ENCODE data around the gene ST6GALNAC2.

Gene ST6GALNAC2

DNA sequence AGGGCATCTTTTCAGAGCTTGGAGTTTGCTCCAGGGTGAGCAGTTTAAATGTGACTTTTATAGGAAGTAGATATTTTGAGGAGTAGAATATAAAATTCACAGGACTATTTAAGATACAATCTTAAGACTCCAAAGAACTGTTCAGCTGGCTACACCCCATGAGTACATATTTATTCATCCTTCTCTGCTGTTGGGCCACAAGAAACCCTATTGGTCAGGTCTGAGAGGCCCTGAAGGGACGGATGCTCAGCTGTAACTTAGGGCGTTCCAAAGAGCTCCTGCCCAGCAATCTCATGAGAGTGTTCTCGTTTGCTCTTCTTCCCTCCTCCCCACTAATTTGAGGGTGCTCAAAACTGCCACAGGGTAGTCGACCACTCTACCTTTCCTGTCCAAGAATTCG is 7.3 kb downstream of the ST6GALNAC2 start (continued):
- TF ChIP-seq, protein P1, sequence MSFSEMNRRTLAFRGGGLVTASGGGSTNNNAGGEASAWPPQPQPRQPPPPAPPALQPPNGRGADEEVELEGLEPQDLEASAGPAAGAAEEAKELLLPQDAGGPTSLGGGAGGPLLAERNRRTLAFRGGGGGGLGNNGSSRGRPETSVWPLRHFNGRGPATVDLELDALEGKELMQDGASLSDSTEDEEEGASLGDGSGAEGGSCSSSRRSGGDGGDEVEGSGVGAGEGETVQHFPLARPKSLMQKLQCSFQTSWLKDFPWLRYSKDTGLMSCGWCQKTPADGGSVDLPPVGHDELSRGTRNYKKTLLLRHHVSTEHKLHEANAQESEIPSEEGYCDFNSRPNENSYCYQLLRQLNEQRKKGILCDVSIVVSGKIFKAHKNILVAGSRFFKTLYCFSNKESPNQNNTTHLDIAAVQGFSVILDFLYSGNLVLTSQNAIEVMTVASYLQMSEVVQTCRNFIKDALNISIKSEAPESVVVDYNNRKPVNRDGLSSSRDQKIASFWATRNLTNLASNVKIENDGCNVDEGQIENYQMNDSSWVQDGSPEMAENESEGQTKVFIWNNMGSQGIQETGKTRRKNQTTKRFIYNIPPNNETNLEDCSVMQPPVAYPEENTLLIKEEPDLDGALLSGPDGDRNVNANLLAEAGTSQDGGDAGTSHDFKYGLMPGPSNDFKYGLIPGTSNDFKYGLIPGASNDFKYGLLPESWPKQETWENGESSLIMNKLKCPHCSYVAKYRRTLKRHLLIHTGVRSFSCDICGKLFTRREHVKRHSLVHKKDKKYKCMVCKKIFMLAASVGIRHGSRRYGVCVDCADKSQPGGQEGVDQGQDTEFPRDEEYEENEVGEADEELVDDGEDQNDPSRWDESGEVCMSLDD (tag by site-specific recombination; IDR thresholded peaks at IDR 0.05), result no peak
- TF ChIP-seq ZNF555 (tag by site-specific recombination; conservative IDR thresholded peaks at IDR 0.05), result no peak
- TF ChIP-seq ZNF10 (tag by site-specific recombination; IDR thresholded peaks at IDR 0.05), result no peak
- TF ChIP-seq, protein P2, sequence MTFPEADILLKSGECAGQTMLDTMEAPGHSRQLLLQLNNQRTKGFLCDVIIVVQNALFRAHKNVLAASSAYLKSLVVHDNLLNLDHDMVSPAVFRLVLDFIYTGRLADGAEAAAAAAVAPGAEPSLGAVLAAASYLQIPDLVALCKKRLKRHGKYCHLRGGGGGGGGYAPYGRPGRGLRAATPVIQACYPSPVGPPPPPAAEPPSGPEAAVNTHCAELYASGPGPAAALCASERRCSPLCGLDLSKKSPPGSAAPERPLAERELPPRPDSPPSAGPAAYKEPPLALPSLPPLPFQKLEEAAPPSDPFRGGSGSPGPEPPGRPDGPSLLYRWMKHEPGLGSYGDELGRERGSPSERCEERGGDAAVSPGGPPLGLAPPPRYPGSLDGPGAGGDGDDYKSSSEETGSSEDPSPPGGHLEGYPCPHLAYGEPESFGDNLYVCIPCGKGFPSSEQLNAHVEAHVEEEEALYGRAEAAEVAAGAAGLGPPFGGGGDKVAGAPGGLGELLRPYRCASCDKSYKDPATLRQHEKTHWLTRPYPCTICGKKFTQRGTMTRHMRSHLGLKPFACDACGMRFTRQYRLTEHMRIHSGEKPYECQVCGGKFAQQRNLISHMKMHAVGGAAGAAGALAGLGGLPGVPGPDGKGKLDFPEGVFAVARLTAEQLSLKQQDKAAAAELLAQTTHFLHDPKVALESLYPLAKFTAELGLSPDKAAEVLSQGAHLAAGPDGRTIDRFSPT (tag by site-specific recombination; IDR thresholded peaks at IDR 0.05), result no peak
- TF ChIP-seq, protein P3, sequence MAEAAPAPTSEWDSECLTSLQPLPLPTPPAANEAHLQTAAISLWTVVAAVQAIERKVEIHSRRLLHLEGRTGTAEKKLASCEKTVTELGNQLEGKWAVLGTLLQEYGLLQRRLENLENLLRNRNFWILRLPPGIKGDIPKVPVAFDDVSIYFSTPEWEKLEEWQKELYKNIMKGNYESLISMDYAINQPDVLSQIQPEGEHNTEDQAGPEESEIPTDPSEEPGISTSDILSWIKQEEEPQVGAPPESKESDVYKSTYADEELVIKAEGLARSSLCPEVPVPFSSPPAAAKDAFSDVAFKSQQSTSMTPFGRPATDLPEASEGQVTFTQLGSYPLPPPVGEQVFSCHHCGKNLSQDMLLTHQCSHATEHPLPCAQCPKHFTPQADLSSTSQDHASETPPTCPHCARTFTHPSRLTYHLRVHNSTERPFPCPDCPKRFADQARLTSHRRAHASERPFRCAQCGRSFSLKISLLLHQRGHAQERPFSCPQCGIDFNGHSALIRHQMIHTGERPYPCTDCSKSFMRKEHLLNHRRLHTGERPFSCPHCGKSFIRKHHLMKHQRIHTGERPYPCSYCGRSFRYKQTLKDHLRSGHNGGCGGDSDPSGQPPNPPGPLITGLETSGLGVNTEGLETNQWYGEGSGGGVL (tag by site-specific recombination; IDR thresholded peaks at IDR 0.05), result no peak

- TF ChIP-seq GFI1B (tag by site-specific recombination; IDR thresholded peaks at IDR 0.05) (no peak), KLF9 (tag by site-specific recombination; IDR thresholded peaks at IDR 0.05; ENCODE audit: low read depth) (no peak), ZNF239 (tag by site-specific recombination; IDR thresholded peaks at IDR 0.05) (no peak), ZNF132 (tag by site-specific recombination; IDR thresholded peaks at IDR 0.05; ENCODE audit: borderline replicate concordance) (no peak), ZNF600 (tag by site-specific recombination; IDR thresholded peaks at IDR 0.05) (peak; percentile 74), ZIC2 (tag by site-specific recombination; IDR thresholded peaks at IDR 0.05) (no peak)
- TF ChIP-seq, protein P4, sequence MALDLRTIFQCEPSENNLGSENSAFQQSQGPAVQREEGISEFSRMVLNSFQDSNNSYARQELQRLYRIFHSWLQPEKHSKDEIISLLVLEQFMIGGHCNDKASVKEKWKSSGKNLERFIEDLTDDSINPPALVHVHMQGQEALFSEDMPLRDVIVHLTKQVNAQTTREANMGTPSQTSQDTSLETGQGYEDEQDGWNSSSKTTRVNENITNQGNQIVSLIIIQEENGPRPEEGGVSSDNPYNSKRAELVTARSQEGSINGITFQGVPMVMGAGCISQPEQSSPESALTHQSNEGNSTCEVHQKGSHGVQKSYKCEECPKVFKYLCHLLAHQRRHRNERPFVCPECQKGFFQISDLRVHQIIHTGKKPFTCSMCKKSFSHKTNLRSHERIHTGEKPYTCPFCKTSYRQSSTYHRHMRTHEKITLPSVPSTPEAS (tag by site-specific recombination; IDR thresholded peaks at IDR 0.05), result no peak
- Histone ChIP-seq H3K4me3 (ENCODE audit: low read depth, low read length) (no peak overlapping the region), H3K36me3 (ENCODE audit: control insufficient read depth in 2 of 2, insufficient read depth in 1 of 2, low read length in 2 of 2) (no peaks in the 10 kb centered on the region), H3K27ac (ENCODE audit: extremely low read depth, low read depth, low read length) (no peak overlapping the region), H3K4me1 (ENCODE audit: control insufficient read depth, insufficient read depth, low read length) (no peaks in the 10 kb centered on the region; the same call in 1 of the 2 replicates), H3K9me3 (ENCODE audit: control insufficient read depth, insufficient read depth, low read depth, low read length) (no peaks in the 10 kb centered on the region)
- ChIA-PET CTCF (interaction anchor here (0.5 to 1.7 kb wide), 4 partner anchors 17 to 795 kb away, joined by 3 to 9 read pairs (median 4); no protein-coding TSS in a partner anchor), POLR2A (interaction anchor here (1.5 kb wide), 1 partner anchor 10 kb away, joined by 5 read pairs; no protein-coding TSS in a partner anchor)
These were observed 7.8 kb downstream of the ST6GALNAC2 start for GRCh38 chr17:76577876-76578275.

- TF ChIP-seq ZFHX2 (tag by site-specific recombination; conservative IDR thresholded peaks at IDR 0.05), result peak; percentile 60
- no peak for TF ChIP-seq HOXC10 (CRISPR knock-in tag; IDR thresholded peaks at IDR 0.05)
- peak; percentile 88; the same call in 1 of the 2 replicates for TF ChIP-seq ZNF121 (tag by site-specific recombination; IDR thresholded peaks at IDR 0.05)
- TF ChIP-seq YY2 (tag by site-specific recombination; IDR thresholded peaks at IDR 0.05), result no peak
- TF ChIP-seq EGR2 (tag by site-specific recombination; IDR thresholded peaks at IDR 0.05; ENCODE audit: low read depth), result peak; percentile 54; the same call in 1 of the 2 replicates
- TF ChIP-seq, protein P5, sequence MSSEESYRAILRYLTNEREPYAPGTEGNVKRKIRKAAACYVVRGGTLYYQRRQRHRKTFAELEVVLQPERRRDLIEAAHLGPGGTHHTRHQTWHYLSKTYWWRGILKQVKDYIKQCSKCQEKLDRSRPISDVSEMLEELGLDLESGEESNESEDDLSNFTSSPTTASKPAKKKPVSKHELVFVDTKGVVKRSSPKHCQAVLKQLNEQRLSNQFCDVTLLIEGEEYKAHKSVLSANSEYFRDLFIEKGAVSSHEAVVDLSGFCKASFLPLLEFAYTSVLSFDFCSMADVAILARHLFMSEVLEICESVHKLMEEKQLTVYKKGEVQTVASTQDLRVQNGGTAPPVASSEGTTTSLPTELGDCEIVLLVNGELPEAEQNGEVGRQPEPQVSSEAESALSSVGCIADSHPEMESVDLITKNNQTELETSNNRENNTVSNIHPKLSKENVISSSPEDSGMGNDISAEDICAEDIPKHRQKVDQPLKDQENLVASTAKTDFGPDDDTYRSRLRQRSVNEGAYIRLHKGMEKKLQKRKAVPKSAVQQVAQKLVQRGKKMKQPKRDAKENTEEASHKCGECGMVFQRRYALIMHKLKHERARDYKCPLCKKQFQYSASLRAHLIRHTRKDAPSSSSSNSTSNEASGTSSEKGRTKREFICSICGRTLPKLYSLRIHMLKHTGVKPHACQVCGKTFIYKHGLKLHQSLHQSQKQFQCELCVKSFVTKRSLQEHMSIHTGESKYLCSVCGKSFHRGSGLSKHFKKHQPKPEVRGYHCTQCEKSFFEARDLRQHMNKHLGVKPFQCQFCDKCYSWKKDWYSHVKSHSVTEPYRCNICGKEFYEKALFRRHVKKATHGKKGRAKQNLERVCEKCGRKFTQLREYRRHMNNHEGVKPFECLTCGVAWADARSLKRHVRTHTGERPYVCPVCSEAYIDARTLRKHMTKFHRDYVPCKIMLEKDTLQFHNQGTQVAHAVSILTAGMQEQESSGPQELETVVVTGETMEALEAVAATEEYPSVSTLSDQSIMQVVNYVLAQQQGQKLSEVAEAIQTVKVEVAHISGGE (tag by site-specific recombination; conservative IDR thresholded peaks at IDR 0.05; ENCODE audit: low read depth), result no peak
- TF ChIP-seq HOXD13 (CRISPR knock-in tag; IDR thresholded peaks at IDR 0.05; ENCODE audit: borderline replicate concordance), result no peak
- 0 out of 2 replicates have a peak, but pooled peaks have one; percentile 34 for TF ChIP-seq ZNF600 (tag by site-specific recombination; IDR thresholded peaks at IDR 0.05)
- ChIA-PET CTCF (interaction anchor here (0.7 to 1.8 kb wide), 3 partner anchors 18 to 22 kb away, joined by 3 to 6 read pairs (median 3); no protein-coding TSS in a partner anchor), POLR2A (interaction anchor here (1.0 to 1.7 kb wide), 3 partner anchors 10 to 16 kb away, joined by 5 to 7 read pairs (median 6); partner anchors contain the start of gene ST6GALNAC2)
- Histone ChIP-seq H3K4me1 (ENCODE audit: control insufficient read depth, insufficient read depth, low read length) (no peaks in the 10 kb centered on the region; the same call in 1 of the 2 replicates), H3K9me3 (ENCODE audit: control insufficient read depth, insufficient read depth, low read depth, low read length) (no peaks in the 10 kb centered on the region), H3K4me3 (ENCODE audit: low read depth, low read length) (no peak overlapping the region), H3K27ac (ENCODE audit: extremely low read depth, low read depth, low read length) (no peak overlapping the region), H3K36me3 (ENCODE audit: control insufficient read depth in 2 of 2, insufficient read depth in 1 of 2, low read length in 2 of 2) (no peaks in the 10 kb centered on the region)
These were observed 9.5 kb downstream of the ST6GALNAC2 start for GRCh38 chr17:76576189-76576588.
